Hepatocyte (in vitro differentiated cells): ENCODE measurements around the gene FAM53B.

Experiments used
- EZH2 ChIP-seq: fragments of 200-600 bp; sonication (generic); IDR thresholded peaks from 2 replicates; pipeline ENCODE4 v1.6.1; 2016; ENCODE audit warnings: antibody characterized with exemption, mild to moderate bottlenecking, borderline replicate concordance
- TF ChIP-seq, protein P1 (sequence below): fragments of 200-600 bp; sonication (generic); IDR thresholded peaks from 2 replicates; pipeline ENCODE4 v1.5.1; 2016; ENCODE audit warnings: antibody characterized with exemption, mild to moderate bottlenecking; ENCODE audit not compliant: poor library complexity

GRCh38 chr10:124746992-124747391, 2.8 kb upstream of the FAM53B start:
- TF ChIP-seq, protein P1, sequence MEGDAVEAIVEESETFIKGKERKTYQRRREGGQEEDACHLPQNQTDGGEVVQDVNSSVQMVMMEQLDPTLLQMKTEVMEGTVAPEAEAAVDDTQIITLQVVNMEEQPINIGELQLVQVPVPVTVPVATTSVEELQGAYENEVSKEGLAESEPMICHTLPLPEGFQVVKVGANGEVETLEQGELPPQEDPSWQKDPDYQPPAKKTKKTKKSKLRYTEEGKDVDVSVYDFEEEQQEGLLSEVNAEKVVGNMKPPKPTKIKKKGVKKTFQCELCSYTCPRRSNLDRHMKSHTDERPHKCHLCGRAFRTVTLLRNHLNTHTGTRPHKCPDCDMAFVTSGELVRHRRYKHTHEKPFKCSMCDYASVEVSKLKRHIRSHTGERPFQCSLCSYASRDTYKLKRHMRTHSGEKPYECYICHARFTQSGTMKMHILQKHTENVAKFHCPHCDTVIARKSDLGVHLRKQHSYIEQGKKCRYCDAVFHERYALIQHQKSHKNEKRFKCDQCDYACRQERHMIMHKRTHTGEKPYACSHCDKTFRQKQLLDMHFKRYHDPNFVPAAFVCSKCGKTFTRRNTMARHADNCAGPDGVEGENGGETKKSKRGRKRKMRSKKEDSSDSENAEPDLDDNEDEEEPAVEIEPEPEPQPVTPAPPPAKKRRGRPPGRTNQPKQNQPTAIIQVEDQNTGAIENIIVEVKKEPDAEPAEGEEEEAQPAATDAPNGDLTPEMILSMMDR, result no peak
- no peak for TF ChIP-seq EZH2
